ENCODE results near the gene CYP27C1.
"Not testable (repeated sequence)": the region's sequence is repeated elsewhere in the genome, so short reads cannot be mapped to it uniquely, and the experiment has no call there.

Gene CYP27C1

DNA sequence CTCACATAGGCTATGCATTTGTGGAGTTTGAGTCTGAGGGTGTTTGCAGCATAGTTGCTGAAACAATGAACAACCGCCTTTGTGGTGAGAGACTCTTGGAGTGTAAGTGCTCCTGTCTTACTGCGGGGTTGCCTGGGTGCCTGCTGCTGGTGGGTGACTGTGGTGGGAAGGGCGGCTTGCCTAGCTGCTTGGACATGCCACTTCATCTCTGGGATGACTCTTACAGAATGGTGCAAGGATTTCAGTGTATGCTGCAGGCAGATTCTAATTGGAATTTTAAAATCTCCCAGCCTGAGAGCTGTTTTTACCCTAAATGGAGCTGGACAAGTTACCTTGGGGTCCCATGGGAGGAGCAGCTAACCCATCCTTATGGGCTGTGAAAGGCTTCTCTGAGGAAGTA lies 50.1 kb downstream of the CYP27C1 start:
- DNase-seq (ENCODE audit: low read depth) = no peak
- TF ChIP-seq CTCF (IDR thresholded peaks at IDR 0.05; ENCODE audit: low read depth, low read length, missing control alignments) = no peak
- H3K4me3 ChIP-seq (ENCODE audit: low read depth, low read length) = no peak overlapping the region

DNA sequence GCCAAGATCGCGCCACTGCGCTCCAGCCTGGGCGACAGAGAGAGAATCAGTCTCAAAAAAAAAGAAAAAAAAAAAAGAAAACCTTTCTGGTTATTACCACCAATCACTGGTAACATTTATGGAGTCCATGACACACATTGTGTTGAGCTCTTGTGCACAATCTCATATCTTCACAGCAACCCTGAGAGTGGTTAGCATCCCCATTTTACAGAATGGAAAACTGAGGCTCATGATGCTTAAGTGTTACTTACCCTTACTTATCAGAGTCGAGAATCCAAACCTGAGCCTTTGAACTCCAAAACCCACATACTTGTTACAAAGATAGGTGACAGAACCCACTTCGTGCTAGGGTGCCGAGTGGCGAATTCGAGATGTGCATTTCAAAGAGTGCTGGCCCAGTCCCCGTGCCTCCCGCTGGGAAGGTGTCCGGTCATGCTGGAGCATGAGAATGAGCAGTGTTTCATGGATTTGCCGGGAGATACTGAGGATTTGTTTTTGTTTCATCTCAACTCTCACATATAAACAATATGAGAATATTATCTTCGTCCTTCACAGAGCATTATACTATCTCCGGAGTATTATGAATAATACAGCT lies 50.9 kb downstream of the CYP27C1 start:
- TF ChIP-seq CTCF (IDR thresholded peaks at IDR 0.05; ENCODE audit: low read depth, low read length, missing control alignments) = no peak
- no peak for DNase-seq (ENCODE audit: low read depth)

GRCh38 chr2:127166231-127166860 lies 53.8 kb downstream of the CYP27C1 start:
- no peak for TF ChIP-seq CTCF (IDR thresholded peaks at IDR 0.05; ENCODE audit: low read depth, low read length, missing control alignments)
- DNase-seq (ENCODE audit: low read depth) = no peak
- H3K4me3 ChIP-seq (ENCODE audit: low read depth, low read length) = no peak overlapping the region

More for the DNA sequence above, 50.9 kb downstream of the CYP27C1 start:
- no peak overlapping the region for H3K4me3 ChIP-seq (ENCODE audit: low read depth, low read length)

GRCh38 chr2:127165539-127165935 lies 54.6 kb downstream of the CYP27C1 start:
- no peak for TF ChIP-seq CTCF (IDR thresholded peaks at IDR 0.05; ENCODE audit: low read depth, low read length, missing control alignments)
- no peak for DNase-seq (ENCODE audit: low read depth)
- H3K4me3 ChIP-seq (ENCODE audit: low read depth, low read length) = no peak overlapping the region

DNA sequence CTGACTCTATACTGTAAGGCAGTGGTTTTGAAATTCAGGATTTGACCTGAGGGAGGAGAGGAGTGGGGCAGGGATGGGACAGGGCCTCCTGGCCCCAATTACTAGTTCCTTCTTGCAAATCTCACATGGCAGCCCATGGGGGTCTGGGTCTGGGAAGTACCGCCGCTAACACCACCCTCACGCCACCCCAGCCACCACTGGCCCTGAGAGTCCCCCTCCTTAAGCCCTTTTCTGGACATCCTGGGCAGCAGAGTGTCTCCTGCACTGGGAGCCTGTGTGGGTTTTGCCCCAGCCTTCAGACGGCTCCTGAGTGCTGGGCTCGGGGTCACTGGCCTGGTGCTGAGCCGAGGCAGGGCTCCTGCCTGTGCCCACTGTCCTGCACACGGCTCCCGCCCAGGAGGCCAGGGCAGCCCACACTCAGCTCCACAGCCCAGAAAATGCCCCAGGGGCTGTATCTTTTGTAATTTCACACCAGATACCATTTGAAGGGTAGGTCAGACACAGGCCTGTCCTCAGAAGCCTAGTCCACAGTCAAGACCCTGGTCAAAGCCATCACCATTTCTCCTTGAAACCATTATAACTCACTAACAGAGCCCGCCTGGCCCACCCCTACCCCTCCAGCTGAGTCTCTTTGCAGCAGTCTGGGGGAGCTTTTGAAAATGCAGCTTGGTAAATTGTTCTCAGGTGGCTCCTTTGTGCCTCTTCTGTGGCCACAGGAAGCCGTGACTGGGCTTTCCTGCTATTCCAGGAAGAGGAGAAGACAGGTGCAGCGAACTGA lies 55.1 kb downstream of the CYP27C1 start:
- no peak overlapping the region for H3K4me3 ChIP-seq (ENCODE audit: low read depth, low read length)
- TF ChIP-seq CTCF (IDR thresholded peaks at IDR 0.05; ENCODE audit: low read depth, low read length, missing control alignments) = no peak
- no peak for DNase-seq (ENCODE audit: low read depth)

DNA sequence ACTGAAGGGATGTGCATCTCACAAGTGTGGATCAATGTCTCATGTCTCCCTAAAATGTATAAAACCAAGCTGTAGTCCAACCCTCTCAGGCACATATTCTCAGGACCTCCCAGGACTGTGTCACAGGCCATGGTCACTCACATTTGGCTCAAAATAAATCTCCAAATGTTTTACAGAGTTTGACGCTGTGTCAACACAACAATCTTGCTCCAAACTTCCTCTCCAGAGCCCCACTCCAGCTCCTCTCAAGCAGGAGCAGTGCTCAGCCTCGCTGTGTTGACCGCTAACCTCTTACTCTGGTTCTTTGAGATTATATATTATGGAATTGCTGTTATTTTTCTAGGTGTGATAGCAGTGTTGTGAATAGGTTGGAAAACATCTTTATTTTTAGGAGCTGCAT lies 56.2 kb downstream of the CYP27C1 start:
- TF ChIP-seq CTCF (IDR thresholded peaks at IDR 0.05; ENCODE audit: low read depth, low read length, missing control alignments) = no peak
- no peak for DNase-seq (ENCODE audit: low read depth)
- H3K4me3 ChIP-seq (ENCODE audit: low read depth, low read length) = no peak overlapping the region

GRCh38 chr2:127163090-127163406 lies 57.1 kb downstream of the CYP27C1 start:
- DNase-seq (ENCODE audit: low read depth); H3K4me3 ChIP-seq (ENCODE audit: low read depth, low read length): not testable (repeated sequence)
